ENCODE data around the gene PRSS23.

DNA sequence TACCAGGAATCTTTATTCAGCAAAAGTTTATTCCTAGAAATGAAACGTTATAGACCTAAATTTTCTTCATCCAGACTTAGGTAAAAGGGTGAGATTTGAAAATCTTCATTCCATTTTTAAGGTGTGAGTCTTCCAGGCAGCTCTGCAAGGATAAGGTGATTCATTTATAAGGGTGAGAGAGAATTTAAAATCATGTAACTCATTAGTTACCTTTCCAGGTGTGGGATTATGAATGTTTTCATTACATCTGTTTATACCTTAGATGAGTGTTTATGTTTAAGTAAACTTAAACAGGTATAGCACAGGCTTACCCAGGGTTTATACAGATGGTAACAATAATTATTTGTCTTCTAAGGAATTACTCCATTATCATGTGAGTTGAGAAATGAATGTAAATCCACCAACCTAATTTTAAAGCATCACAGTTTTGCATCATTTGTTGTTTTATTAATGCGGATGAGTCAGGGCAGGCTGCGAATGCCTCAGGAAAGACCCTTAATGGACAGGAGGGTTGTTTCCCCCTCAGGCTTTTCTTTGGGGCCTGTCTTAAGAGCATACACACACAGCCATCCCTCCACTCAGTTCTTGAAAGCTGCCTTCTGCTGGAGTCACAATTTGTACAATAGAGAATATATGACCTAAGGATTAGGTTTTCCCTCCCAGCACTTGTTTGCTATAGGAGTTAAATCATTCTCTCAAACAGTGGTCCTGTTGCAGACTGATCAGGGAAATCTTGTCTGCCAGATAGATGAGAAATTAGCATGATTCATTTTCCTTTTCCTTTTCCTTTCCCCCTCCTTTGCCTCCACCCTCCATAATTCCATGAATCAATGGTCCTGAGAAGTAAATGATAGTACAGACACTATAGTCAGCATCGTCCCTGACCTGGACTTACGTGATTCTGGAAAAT is 3.0 kb downstream of the PRSS23 start:
- TF ChIP-seq, protein P1, sequence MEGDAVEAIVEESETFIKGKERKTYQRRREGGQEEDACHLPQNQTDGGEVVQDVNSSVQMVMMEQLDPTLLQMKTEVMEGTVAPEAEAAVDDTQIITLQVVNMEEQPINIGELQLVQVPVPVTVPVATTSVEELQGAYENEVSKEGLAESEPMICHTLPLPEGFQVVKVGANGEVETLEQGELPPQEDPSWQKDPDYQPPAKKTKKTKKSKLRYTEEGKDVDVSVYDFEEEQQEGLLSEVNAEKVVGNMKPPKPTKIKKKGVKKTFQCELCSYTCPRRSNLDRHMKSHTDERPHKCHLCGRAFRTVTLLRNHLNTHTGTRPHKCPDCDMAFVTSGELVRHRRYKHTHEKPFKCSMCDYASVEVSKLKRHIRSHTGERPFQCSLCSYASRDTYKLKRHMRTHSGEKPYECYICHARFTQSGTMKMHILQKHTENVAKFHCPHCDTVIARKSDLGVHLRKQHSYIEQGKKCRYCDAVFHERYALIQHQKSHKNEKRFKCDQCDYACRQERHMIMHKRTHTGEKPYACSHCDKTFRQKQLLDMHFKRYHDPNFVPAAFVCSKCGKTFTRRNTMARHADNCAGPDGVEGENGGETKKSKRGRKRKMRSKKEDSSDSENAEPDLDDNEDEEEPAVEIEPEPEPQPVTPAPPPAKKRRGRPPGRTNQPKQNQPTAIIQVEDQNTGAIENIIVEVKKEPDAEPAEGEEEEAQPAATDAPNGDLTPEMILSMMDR (IDR thresholded peaks at IDR 0.05): no peak
- TF ChIP-seq SIN3A (IDR thresholded peaks at IDR 0.05; ENCODE audit: borderline replicate concordance, insufficient read depth, low read depth, low read length): no peak
- TF ChIP-seq, protein P2, sequence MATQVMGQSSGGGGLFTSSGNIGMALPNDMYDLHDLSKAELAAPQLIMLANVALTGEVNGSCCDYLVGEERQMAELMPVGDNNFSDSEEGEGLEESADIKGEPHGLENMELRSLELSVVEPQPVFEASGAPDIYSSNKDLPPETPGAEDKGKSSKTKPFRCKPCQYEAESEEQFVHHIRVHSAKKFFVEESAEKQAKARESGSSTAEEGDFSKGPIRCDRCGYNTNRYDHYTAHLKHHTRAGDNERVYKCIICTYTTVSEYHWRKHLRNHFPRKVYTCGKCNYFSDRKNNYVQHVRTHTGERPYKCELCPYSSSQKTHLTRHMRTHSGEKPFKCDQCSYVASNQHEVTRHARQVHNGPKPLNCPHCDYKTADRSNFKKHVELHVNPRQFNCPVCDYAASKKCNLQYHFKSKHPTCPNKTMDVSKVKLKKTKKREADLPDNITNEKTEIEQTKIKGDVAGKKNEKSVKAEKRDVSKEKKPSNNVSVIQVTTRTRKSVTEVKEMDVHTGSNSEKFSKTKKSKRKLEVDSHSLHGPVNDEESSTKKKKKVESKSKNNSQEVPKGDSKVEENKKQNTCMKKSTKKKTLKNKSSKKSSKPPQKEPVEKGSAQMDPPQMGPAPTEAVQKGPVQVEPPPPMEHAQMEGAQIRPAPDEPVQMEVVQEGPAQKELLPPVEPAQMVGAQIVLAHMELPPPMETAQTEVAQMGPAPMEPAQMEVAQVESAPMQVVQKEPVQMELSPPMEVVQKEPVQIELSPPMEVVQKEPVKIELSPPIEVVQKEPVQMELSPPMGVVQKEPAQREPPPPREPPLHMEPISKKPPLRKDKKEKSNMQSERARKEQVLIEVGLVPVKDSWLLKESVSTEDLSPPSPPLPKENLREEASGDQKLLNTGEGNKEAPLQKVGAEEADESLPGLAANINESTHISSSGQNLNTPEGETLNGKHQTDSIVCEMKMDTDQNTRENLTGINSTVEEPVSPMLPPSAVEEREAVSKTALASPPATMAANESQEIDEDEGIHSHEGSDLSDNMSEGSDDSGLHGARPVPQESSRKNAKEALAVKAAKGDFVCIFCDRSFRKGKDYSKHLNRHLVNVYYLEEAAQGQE (IDR thresholded peaks at IDR 0.05; ENCODE audit: insufficient read depth in 1 of 2, low read depth in 2 of 2, low read length in 1 of 2): no peak

All from Panc1 (cell line).